Astrocyte of the spinal cord (primary cell): ENCODE data around the gene UBXN4.

Source experiments
- DNase-seq: peaks from one replicate; pipeline ENCODE4 v3.0.0; 2011; ENCODE audit warnings: low read depth, low spot score
- H3K4me3 ChIP-seq: 2 replicates; pipeline ENCODE4 v1.5.1; 2011; ENCODE audit warnings: low read depth, mild to moderate bottlenecking, low read length, moderate library complexity
- CTCF ChIP-seq: IDR thresholded peaks from 2 replicates; pipeline ENCODE4 v1.5.1; 2012; ENCODE audit warnings: low read depth, mild to moderate bottlenecking, low read length, inconsistent platforms
- in situ Hi-C: cut with HindIII; loops from 2 replicates; pipeline ENCODE4 v1.10.0; 2017; ENCODE audit warnings: low sequenced_read_pairs

Gene UBXN4

GRCh38 chr2:135825550-135826176 lies 84.0 kb downstream of the UBXN4 start:
- TF ChIP-seq CTCF, result no peak
- no peak overlapping the region for H3K4me3 ChIP-seq
- DNase-seq, result no peak
- in situ Hi-C loops, result no loop called here

GRCh38 chr2:135826544-135826943 lies 84.9 kb downstream of the UBXN4 start:
- in situ Hi-C loops, result no loop called here
- DNase-seq, result no peak
- no peak for TF ChIP-seq CTCF

GRCh38 chr2:135829378-135830135 lies 87.9 kb downstream of the UBXN4 start:
- no peak overlapping the region for H3K4me3 ChIP-seq
- DNase-seq, result no peak
- no peak for TF ChIP-seq CTCF
- in situ Hi-C loops, result no loop called here

More at GRCh38 chr2:135826544-135826943, 84.9 kb downstream of the UBXN4 start:
- H3K4me3 ChIP-seq, result no peak overlapping the region

- TF ChIP-seq CTCF, result no peak
- DNase-seq, result no peak
- in situ Hi-C loops, result no loop called here
- no peak overlapping the region for H3K4me3 ChIP-seq
Measured at GRCh38 chr2:135831180-135831812, 89.6 kb downstream of the UBXN4 start.

- no peak for TF ChIP-seq CTCF
- no peak for DNase-seq
- H3K4me3 ChIP-seq, result no peak overlapping the region
- in situ Hi-C loops, result no loop called here
Measured at GRCh38 chr2:135832891-135833290, 91.2 kb downstream of the UBXN4 start.
